NK-92 (cell line): ENCODE results near the gene FLRT2.

ENCODE experiments used
- DNase-seq: peaks from one replicate; lab custom pipeline; 2025; ENCODE audit not compliant: unreplicated experiment; lab: John Stamatoyannopoulos, UW

FLRT2 gene, protein sequence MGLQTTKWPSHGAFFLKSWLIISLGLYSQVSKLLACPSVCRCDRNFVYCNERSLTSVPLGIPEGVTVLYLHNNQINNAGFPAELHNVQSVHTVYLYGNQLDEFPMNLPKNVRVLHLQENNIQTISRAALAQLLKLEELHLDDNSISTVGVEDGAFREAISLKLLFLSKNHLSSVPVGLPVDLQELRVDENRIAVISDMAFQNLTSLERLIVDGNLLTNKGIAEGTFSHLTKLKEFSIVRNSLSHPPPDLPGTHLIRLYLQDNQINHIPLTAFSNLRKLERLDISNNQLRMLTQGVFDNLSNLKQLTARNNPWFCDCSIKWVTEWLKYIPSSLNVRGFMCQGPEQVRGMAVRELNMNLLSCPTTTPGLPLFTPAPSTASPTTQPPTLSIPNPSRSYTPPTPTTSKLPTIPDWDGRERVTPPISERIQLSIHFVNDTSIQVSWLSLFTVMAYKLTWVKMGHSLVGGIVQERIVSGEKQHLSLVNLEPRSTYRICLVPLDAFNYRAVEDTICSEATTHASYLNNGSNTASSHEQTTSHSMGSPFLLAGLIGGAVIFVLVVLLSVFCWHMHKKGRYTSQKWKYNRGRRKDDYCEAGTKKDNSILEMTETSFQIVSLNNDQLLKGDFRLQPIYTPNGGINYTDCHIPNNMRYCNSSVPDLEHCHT

DNA sequence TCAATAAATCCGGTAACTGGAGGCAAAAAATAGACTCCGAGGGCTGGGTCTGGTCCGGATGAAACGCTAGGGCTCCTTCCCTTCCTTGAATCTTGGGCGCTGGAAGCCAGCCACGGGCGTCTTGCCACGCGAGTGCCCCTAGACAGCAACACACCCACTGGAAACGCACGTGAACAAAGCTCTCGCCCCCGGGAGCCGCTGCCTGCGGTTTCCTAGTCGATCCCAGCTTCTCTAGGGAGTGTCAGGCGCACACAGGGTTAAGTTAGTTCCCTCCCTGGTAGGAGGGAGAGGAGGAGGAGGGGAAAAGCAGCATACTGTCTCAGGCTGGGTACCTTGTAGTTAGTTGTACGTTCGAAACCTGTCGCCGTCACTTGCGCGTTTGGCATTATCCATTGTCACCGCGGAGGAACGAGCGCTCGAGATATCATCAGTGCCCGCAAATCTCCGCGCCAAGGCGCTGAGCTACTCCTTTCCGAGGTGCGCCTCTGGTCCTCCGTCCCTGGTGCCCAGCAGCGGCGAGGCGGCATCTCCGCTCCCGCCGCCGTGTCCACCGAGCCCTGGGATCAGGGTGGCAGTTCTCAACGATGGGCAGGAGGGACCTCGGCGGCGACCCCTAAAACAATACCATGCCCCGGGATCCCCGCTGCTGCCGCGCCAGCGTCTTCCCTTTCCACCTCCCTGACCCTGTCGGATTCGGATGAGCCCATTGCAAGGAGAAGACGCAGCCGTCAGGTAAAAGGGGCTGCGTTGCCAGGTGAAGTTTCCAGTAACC is at the start of gene FLRT2:
Gene FLRT2 (plus strand): TSS at position 342 of the 772 bp plus-strand sequence. CDS start 91,371 bp downstream, outside the sequence.
- no peak for DNase-seq

DNA sequence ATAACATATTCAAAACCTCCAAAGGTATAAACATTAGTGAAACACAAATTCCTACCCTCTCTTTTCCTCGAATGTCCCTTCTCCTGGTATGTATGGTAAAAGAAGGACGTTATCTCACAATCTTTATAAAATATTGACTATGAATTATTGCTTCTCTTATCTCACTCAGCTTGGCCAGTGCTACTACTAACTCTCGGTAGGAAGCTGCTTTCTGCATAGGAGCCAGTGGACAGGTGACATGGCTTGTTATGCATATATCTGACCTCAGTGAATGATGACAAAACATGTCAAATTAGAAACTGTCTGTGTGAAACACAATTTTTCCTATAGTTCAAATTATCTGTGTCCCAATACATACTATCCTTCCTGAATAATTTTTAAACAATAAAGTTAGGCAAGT is 48.5 kb upstream of the FLRT2 start:
- no peak for DNase-seq

DNA sequence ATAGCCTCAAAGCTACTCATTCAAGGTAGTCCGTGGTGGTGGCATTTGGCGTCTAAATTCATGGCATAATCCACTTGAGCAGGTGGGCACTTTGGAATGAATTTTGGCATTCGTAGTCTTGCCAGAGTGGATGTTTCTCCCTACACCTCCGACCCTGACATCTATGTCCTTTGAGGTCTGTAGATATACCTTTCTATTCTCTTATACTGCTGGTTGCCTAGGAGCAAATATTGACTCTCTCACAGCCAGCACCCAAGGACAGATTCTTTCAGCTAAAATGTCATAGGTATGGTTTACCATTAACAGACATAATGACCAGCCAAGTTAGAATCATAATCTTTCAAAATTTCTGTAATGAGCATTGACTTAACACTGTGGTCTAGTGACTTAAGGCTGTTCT is 47.4 kb upstream of the FLRT2 start:
- no peak for DNase-seq

DNA sequence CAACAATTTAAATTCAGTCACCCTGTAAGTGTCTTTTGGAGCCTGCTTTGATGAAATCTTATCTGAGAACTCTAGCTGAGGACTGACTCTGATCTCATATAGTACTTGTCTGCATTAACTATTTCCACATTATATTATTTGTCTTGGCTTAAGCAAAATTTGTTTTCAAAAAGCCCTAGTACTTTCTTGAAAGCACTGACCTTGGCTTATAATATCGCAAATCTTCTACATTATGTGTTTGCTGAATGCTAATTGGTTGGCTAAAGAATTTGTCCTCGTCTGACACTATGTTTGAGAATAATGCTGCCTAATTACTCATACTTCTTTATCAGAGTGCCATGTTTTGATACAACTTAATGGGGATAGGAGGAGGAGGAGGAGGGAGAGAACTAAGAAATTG is 46.9 kb upstream of the FLRT2 start:
- no peak for DNase-seq

DNA sequence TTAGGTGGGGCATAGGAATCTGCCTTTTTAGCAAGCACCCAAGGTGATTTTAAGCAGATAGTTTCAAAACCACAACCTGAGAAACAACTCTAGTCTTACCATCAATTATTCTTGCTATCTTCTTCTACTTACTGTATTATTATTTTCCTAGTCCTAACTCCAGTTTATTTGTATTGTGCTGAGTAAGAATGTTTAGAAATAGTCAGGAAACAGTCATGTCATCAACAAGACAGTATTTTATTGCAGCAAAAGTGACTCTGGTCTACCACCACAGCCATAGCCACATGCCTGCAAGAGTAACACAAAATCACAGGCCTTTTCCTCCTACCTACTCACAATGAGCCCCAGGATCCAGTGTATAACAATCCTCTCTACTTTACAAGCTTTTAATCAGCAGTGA is 46.3 kb upstream of the FLRT2 start:
- no peak for DNase-seq

DNA sequence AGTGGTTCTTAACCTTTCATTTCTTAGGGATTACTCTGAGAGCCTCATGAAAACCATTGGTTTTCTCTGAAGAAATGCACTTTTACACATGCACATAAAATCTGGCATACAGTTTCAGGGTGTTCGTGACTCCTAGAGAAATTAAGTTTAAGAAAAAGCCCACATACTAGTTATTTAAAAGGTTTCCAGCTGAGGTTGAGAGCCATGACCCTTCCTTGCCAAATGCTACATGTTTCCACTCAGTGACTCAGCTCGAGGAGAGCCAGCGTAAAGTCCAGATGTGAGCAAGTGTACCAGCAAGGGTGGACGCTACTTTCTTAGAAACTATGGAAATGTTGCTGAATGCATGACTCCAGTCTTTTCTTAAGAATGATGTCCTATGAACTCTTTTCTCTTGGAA is 42.7 kb upstream of the FLRT2 start:
- no peak for DNase-seq

DNA sequence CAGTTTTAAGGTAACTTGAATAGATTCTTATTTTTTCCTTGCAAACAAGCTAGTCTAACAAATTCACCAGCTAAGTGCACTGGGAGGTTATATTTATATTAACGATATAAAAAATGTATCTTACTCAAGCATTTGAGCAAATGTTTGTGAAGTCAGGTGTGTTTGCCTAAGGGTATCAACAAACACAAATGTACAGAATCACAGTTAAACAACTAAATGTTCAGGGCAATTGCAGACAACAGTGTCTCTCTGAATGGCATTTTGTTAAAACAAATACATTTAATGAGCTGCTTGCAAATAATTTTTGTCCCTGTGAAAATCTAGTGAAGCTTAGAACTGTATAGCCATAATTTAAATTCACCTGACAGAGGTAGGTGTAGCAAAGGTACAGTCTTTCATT is 28.2 kb upstream of the FLRT2 start:
- DNase-seq, result no peak

DNA sequence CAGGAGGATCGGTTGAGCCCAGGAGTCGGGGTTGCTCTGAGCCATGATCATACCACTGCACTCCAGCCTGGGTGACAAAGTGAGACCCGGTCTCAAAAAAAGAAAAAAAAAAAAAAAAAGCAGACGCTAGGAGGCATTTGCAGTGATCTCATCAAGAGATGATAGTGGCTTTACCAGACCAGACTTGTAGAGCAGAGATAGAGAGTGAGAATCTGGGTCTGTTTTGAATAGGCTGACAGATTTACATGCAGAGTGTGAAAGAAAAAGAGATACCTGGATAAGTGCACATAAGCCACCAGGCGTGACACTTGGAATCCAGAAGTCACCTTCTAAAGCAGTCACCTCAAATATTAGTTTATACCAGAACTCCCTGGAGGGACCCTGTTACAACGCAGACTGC is 21.1 kb upstream of the FLRT2 start:
- no peak for DNase-seq

DNA sequence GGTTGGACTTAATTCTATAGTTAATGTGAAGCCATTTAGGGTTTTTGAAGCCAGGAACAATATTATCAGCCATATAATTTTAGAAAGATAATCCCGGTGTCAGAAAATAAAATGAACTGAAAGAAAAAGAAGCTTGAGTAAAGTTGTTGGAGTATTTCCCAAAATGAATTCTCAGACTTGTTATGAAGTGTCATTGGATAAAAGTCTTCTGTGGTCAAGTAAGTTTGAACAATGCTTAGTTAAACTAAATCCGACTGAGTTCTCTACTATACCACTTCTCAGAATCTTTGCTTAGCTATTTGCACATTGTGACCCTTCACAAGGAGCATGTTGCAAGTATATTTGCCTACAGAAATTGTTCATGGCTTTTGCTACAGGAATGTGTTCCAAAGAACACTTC is 17.5 kb upstream of the FLRT2 start:
- no peak for DNase-seq

DNA sequence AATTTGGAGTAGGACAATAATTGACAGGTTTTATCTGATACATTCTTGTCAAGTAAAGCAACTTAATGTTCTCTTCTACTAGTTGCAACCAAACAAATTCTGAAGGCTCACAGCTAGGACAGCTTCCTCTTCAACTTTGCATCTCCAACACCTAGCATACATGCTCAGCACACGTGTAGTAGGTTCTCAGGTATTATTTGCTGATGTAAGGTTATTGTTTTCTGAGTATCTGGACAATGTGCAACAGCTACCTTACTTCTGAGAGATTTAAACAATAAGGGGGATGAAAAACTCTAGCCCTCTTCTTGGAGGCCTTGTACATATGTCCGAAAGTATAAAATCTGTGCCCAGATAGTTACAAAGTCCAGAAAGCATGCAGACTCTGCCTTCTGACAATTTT is 15.5 kb upstream of the FLRT2 start:
- DNase-seq, result no peak

DNA sequence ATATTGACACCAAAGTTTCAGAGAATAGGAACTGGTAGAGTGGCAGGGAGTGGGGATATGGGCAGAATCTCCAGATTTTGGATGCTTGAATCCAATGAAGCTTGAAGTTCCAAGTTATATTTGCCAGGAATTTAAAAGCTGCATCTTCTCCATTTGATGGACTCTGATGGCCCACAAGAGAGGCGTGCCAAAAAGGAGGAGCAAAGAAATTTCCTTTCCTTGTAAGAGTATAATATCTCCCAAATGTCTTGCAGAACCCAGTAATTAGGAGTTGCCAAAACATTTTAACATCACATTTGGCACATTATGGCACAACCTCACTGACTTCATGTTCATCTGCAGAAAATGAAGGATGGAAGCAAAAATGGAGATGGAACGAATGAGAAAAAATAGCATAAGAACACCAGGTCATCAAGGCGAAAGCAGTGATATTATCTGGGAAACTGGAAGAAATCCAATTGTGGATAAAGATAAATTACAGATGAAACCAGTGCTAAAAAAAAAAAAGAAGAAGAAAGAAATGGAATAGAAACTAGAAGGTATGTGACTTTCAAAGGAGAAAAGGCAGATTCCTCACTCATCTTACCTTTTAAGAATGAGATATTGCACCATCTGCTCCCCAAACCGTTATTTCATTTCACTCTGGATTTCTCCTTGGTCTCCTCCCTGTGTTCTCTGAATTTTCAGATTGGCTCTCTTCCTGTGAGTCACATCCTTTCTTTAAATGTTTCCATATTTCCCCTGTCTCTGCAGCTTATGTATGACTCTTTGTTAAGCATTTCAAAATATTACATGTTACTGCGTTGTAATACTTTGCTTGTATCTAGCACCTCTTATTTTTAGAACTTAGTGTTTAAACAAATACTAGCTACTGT is 13.5 kb upstream of the FLRT2 start:
- DNase-seq, result no peak

DNA sequence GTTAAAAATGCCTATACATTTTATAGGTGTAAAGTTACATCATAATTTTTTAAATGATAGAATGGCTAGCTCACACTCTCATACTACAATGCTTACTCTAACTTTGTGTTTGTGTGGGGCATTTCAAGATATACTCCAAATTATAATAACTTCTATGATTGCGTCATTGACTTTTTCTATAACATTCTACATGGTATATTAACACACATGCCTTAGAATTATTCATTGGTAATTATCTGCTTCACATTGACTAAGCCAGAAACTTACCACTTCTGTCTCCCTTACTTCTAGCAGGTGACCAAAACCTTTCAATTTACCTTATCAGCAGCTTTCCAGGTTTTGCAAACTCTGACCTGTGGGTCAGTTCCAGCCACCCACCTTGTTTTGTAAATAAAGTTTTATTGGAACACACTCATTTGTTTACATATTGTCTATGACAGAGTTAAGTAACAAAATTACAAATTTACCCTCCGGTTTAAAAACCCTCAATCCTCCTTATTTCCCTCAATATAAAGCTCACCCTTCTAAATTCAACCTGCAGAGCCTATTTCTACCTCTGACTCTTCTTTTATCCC is 12.7 kb upstream of the FLRT2 start:
- DNase-seq, result no peak

DNA sequence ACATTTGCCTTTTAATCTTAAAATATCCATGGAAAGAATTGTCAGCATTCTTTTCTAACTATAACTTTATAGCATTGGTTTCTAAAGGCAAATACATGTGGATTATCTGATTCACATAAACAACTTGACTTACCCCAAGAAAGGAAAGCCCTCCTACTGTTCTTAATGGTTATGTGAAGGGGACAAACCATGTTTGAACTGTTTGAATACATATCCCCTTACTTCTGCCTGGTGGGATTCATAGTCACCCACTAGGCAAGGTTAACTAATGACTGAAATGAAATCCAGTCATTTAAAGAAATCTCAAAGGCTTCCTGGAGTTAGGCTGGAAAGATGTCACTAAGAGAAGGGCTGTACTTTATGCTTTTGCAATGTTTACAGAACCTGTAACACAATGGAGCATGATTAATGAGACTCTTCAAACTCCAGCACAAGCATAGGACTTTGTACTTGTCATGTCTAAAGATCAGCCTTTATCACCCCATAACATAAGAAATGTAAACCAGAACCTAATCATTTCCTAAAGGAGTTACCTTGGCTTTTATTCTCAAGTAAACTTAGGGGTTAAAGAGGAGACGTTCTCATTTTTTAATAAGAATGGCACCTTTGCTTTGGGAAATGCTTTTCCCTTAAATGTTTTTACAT is 10.2 kb upstream of the FLRT2 start:
- DNase-seq, result no peak

DNA sequence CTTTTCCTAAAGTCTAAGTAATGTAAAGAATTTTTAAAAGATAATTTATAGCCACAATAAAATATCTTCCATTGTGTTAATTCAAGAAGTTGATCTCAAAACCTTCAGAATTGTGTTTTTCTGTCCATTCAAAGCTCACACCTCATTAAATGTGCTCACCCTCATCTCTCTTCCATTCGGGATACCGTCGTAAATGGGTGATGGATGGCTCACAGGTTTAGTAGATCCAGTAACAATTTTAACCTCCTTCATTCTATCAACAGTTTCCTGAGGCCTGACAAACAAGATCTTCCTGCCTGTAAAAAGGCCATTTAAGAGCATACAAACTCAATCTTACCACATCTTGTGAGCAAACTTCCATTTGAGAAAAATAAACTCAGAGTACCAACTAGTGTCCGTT is 9.4 kb upstream of the FLRT2 start:
- DNase-seq, result no peak

DNA sequence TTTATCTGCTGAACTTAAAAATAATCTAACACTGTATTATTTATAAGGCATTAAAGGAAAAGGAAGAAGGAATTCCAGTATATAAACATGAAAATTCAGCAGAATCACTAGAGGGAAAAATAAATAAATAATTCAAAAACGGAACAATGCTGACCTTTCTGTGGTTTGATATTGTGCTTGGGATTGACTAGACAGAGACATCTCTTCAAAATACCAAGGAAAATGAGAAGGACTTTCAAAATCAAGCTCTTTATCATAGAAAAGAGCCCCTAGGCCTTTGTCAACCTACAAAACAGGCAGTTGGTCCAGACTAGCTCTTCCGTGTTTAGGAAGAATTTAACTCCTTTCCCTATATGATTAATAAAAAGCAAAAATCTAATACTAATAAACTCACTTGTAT is 6.3 kb upstream of the FLRT2 start:
- DNase-seq, result no peak

DNA sequence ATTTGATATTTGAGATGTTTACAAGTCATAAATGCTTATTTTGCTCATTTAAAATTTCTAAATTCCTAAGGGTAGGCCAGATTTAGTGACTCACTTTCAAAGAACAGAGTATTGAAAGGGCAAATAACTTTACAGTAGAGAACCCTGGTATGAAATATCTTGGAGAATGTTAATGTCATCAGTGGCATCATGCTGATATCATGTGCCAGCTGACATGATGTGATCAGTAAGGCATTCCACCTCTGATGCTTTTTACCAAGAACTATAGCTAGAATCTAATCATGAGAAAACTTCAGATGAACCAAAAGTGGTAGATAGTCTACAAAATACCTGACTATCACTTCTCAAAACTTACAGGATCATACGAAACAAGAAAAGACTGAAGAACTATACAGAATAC is 2.9 kb upstream of the FLRT2 start:
- no peak for DNase-seq

DNA sequence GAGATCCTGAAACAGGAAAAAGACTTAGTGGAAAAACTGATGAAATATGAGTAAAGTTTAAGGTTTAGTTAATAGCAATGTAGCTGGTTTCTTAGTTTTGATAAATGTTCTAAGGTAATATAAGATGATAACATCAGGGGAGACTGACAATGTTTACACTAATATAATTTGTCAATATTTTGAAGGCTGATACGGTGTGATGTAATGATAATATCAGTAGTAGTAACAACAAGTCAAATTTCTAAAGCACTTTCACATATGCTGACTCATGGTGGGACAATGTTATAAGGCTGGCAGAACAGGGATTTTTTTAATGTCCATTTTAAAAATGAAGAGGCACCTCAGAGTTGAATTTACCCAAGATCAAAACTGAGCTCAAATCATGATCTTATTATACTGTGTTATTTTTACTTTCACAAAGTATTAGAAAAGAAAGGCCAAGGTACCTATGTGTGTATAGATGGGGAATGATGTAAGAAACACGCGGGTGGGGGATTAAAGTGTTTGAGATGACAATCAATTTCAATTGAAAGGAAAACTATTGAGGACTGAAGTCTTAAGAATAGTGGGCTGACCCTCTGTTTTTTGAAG is 2.4 kb upstream of the FLRT2 start:
- DNase-seq, result no peak

DNA sequence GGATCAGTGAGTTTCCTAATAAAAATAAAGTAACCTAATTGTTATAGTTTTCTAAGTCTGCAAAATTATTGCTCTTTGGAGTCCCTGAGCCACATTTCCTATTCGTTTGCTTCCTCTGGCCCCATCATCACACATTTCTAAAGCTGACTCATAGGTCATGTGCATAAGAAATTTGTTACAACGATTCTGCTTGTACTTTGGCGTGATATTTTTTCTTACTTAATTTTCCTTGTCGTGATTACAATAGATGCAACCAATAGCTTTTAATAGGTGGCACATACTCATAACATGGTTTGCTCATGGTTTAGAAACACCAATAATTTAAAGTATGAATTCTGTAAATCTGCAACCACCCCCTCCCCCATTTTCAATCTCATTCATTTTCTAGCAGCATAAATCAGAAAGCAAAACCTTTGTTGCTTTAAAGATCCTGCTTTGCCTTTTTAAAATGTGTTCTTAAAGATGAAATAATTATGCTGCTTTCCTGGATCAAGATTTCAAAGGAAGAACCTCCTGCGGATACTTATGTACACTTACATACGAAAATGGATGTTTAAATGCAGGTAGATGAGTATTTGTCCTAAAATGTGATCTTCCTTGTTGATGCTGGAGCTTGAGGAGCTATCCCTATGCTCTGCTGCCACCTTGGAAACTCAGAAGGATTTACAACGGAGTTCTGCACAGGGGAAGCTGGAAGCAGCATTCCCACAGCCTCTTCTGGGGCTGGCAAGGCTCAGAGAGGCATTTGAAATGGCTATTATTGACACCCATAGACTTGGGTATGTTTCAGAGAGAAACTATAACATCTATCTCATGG is 1.7 kb upstream of the FLRT2 start:
- no peak for DNase-seq
